CD14-positive monocyte (primary cell): Measurements from ENCODE around the gene ZNF341. TPM values are rescaled to one million over a fixed set of nuclear protein-coding genes. Genes with fewer than 3 reads are reported as not detected.
A peak's percentile ranks its signal among the peaks of the same experiment; 100 is the strongest.

ENCODE experiments used
- DNase-seq, 3 donors: peaks; one replicate each; pipeline ENCODE4 v3.0.0-alpha.2; 2011 to 2022
- H2AFZ ChIP-seq: 2 replicates; pipeline ENCODE4 v1.6.0; 2012; ENCODE audit warnings: mild to moderate bottlenecking, low read depth, low read length, inconsistent platforms; ENCODE audit not compliant: insufficient read depth, poor library complexity, severe bottlenecking
- H3K27ac ChIP-seq, 2 donors: 1 replicate in 1 of 2; 2 replicates in 1 of 2; pipeline ENCODE4 v1.5.1; 2012 to 2013; ENCODE audit warnings: low read length in 2 of 2, control low read depth in 1 of 2, inconsistent platforms in 1 of 2, low read depth in 1 of 2, mild to moderate bottlenecking in 1 of 2
- H3K27me3 ChIP-seq, 2 donors: one replicate each; pipeline versions ENCODE4 v1.6.0 to v1.6.1; 2011 to 2013; ENCODE audit warnings: low read length in 2 of 2; ENCODE audit not compliant: control insufficient read depth in 2 of 2, insufficient read depth in 2 of 2
- H3K36me3 ChIP-seq, 2 donors: replicated peaks in 1 of 2; 1 replicate in 1 of 2; 2 replicates in 1 of 2; pipeline versions ENCODE4 v1.5.1 to v1.6.1; 2012 to 2013; ENCODE audit warnings: low read length in 2 of 2, control low read depth in 1 of 2, inconsistent platforms in 1 of 2, mild to moderate bottlenecking in 1 of 2; ENCODE audit not compliant: insufficient read depth in 2 of 2, control insufficient read depth in 1 of 2
- H3K4me1 ChIP-seq, 2 donors: 1 replicate in 1 of 2; 2 replicates in 1 of 2; pipeline versions ENCODE4 v1.5.1 to v1.6.1; 2012 to 2013; ENCODE audit warnings: low read length in 2 of 2, control low read depth in 1 of 2, inconsistent platforms in 1 of 2, mild to moderate bottlenecking in 1 of 2, moderate library complexity in 1 of 2; ENCODE audit not compliant: insufficient read depth in 2 of 2, control insufficient read depth in 1 of 2
- H3K4me2 ChIP-seq: replicated peaks from 2 replicates; pipeline ENCODE3; 2012; ENCODE audit warnings: low read length, moderate library complexity, mild to moderate bottlenecking; ENCODE audit not compliant: poor library complexity, severe bottlenecking; ENCODE audit errors: extremely low read depth
- H3K4me3 ChIP-seq, 3 experiments: fragments of 200-600 bp in 1 of 3; sonication (generic) in 1 of 3; replicated peaks in 1 of 3; 1 replicate in 2 of 3; 2 replicates in 1 of 3; pipeline ENCODE4 v1.5.1; 2011 to 2013; ENCODE audit warnings: low read length in 3 of 3, mild to moderate bottlenecking in 3 of 3, control low read depth in 2 of 3, low read depth in 2 of 3, inconsistent platforms in 1 of 3, moderate library complexity in 1 of 3
- H3K79me2 ChIP-seq: 2 replicates; pipeline ENCODE4 v1.6.0; 2012; ENCODE audit warnings: mild to moderate bottlenecking, control low read depth, inconsistent platforms, low read length, moderate library complexity; ENCODE audit not compliant: insufficient read depth
- H3K9ac ChIP-seq: 2 replicates; pipeline ENCODE4 v1.6.0; 2017; ENCODE audit warnings: low read length, mild to moderate bottlenecking; ENCODE audit not compliant: insufficient read depth, poor library complexity, severe bottlenecking
- H3K9me3 ChIP-seq, 2 donors: replicated peaks in 1 of 2; 1 replicate in 1 of 2; 2 replicates in 1 of 2; pipeline versions ENCODE4 v1.5.1 to v1.6.1; 2012 to 2013; ENCODE audit warnings: low read length in 2 of 2, control low read depth in 1 of 2; ENCODE audit not compliant: control insufficient read depth in 1 of 2, insufficient read depth in 1 of 2
- H4K20me1 ChIP-seq: 2 replicates; pipeline ENCODE4 v1.6.0; 2012; ENCODE audit warnings: mild to moderate bottlenecking, low read length, control low read depth, moderate library complexity; ENCODE audit not compliant: insufficient read depth
- H3K27ac Mint-ChIP-seq, 7 donors: one replicate each; pipeline ENCODE4 v1.8.0; 2020; ENCODE audit warnings: mild to moderate bottlenecking in 7 of 7, mixed read lengths in 7 of 7, moderate library complexity in 6 of 7, inconsistent platforms in 2 of 7
- H3K27me3 Mint-ChIP-seq, 3 donors: one replicate each; pipeline ENCODE4 v1.8.0; 2021 to 2022; ENCODE audit warnings: low read depth in 3 of 3, mild to moderate bottlenecking in 3 of 3, mixed read lengths in 3 of 3, moderate library complexity in 3 of 3, inconsistent platforms in 1 of 3
- H3K36me3 Mint-ChIP-seq, 2 donors: one replicate each; pipeline ENCODE4 v1.8.0; 2020; ENCODE audit warnings: mixed read lengths in 2 of 2, inconsistent platforms in 1 of 2, mild to moderate bottlenecking in 1 of 2
- H3K4me1 Mint-ChIP-seq: one replicate; pipeline ENCODE4 v1.8.0; 2020; ENCODE audit warnings: mild to moderate bottlenecking, mixed read lengths
- H3K4me3 Mint-ChIP-seq, 2 donors: one replicate each; pipeline ENCODE4 v1.8.0; 2020; ENCODE audit warnings: mild to moderate bottlenecking in 2 of 2, mixed read lengths in 2 of 2, moderate library complexity in 1 of 2
- H3K9me3 Mint-ChIP-seq, 7 donors: one replicate each; pipeline ENCODE4 v1.8.0; 2020 to 2022; ENCODE audit warnings: mixed read lengths in 7 of 7, mild to moderate bottlenecking in 6 of 7, moderate library complexity in 6 of 7, inconsistent platforms in 2 of 7
- WGBS: methylation state at CpG from one replicate; pipeline ENCODE4 v1.1.5; 2013; ENCODE audit warnings: missing lambda C conversion rate; ENCODE audit not compliant: insufficient coverage; 5-methylcytosine and 5-hydroxymethylcytosine counted together
- intact Hi-C, 2 donors: fragments of 100-400 bp; cut with micrococcal nuclease; formaldehyde crosslinking; loops; one replicate each; pipeline versions ENCODE4 v1.15.0 to v1.15.1; 2023
- polyA plus RNA-seq, 3 donors: library from polyadenylated mRNA; depleted of rRNA in 1 of 3; unstranded in 2 of 3; stranded (reverse) in 1 of 3; fragments of 300-500 nt in 2 of 3; fragments of >200 nt in 1 of 3; fragmentation: Illumina TruSeq in 2 of 3; gene quantifications; 1 replicate in 2 of 3; 2 replicates in 1 of 3; pipeline ENCODE4 v1.2.3, GENCODE V29; 2012 to 2021
- TF ChIP-seq, protein P1 (sequence below): fragments of 200-600 bp; IDR thresholded peaks from one replicate; pipeline ENCODE4 v1.8.0; 2022; ENCODE audit warnings: antibody characterized with exemption, mild to moderate bottlenecking

ZNF341 gene
- polyA plus RNA-seq, 3 donors, result 1.1 to 10.3 (median 2.3) TPM

- intact Hi-C loops, result loop anchor here in 1 of 2 donors (5.0 kb wide), 1 partner anchor 382 kb away; no protein-coding TSS in a partner anchor
- H3K36me3 Mint-ChIP-seq, result peaks cover 31 to 54% of the 10 kb centered on the region in 2 donors
Measured at GRCh38 chr20:33828967-33829560, 97.3 kb downstream of the ZNF341 start.

DNA sequence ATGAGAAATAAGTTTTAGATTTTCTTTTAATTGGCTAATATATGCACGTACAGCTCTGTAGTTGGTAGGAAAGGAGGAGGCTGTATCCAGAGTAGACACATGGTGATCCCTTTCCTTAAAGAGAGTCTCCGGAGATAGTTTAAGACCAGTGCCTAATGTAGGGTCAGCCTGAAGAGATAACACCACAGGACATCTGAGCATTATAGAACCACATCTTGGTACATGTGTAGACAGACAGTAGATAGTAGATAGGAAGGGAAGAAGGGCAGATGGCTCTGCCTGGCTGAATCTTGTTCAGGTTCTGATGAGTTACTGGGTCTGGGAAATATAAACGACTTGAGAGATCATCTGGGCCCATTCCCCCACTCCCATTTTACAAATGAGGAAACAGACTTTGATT lies 97.8 kb downstream of the ZNF341 start:
- Histone ChIP-seq H2AFZ (no peak overlapping the region), H3K27me3 (no peaks in the 10 kb centered on the region), H3K9me3 (no peaks in the 10 kb centered on the region), H3K4me3 (no peak overlapping the region), H3K27ac (peak overlapping the region in 1 of 2 donors; percentile 50), H3K4me1 (peaks cover 16 to 37% of the 10 kb centered on the region in 2 donors), H4K20me1 (peaks cover 100% of the 10 kb centered on the region), H3K79me2 (peaks cover 100% of the 10 kb centered on the region), H3K4me2 (no peak overlapping the region), H3K36me3 (peaks cover 20 to 61% of the 10 kb centered on the region in 2 donors), H3K9ac (no peak overlapping the region)
- no peak overlapping the region for H3K4me3 Mint-ChIP-seq
- intact Hi-C loops, result loop anchor here in 1 of 2 donors (5.0 kb wide), 1 partner anchor 382 kb away; no protein-coding TSS in a partner anchor
- no peaks in the 10 kb centered on the region for H3K27me3 Mint-ChIP-seq
- peaks cover 31 to 60% of the 10 kb centered on the region in 2 donors for H3K36me3 Mint-ChIP-seq
- TF ChIP-seq, protein P1, sequence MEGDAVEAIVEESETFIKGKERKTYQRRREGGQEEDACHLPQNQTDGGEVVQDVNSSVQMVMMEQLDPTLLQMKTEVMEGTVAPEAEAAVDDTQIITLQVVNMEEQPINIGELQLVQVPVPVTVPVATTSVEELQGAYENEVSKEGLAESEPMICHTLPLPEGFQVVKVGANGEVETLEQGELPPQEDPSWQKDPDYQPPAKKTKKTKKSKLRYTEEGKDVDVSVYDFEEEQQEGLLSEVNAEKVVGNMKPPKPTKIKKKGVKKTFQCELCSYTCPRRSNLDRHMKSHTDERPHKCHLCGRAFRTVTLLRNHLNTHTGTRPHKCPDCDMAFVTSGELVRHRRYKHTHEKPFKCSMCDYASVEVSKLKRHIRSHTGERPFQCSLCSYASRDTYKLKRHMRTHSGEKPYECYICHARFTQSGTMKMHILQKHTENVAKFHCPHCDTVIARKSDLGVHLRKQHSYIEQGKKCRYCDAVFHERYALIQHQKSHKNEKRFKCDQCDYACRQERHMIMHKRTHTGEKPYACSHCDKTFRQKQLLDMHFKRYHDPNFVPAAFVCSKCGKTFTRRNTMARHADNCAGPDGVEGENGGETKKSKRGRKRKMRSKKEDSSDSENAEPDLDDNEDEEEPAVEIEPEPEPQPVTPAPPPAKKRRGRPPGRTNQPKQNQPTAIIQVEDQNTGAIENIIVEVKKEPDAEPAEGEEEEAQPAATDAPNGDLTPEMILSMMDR, result no peak
- 100% methylated on average over 1 of the region's 3 CpGs for WGBS
- peak overlapping the region in 5 of 7 donors; percentile 4 to 74 (median 10) for H3K27ac Mint-ChIP-seq
- peaks cover 62% of the 10 kb centered on the region for H3K4me1 Mint-ChIP-seq
- DNase-seq, result no peak
- H3K9me3 Mint-ChIP-seq, result peaks cover 0 to 2% (median 0%) of the 10 kb centered on the region in 7 donors

More at GRCh38 chr20:33828967-33829560, 97.3 kb downstream of the ZNF341 start:
- Histone ChIP-seq H3K27me3 (no peaks in the 10 kb centered on the region), H3K4me1 (peaks cover 16 to 37% of the 10 kb centered on the region in 2 donors), H3K9me3 (no peaks in the 10 kb centered on the region), H3K79me2 (peaks cover 100% of the 10 kb centered on the region), H3K4me2 (no peak overlapping the region), H2AFZ (no peak overlapping the region), H4K20me1 (peaks cover 100% of the 10 kb centered on the region), H3K27ac (peak overlapping the region in 1 of 2 donors; percentile 50), H3K9ac (no peak overlapping the region), H3K4me3 (no peak overlapping the region), H3K36me3 (peaks cover 19 to 60% of the 10 kb centered on the region in 2 donors)
- TF ChIP-seq, protein P1, result no peak
- H3K4me1 Mint-ChIP-seq, result peaks cover 68% of the 10 kb centered on the region
- peak overlapping the region in 4 of 7 donors; percentile 10 to 74 (median 49) for H3K27ac Mint-ChIP-seq
- DNase-seq, result no peak
- 90% methylated on average over 2 of the region's 3 CpGs for WGBS
- H3K9me3 Mint-ChIP-seq, result peaks cover 0 to under 1% (median 0%) of the 10 kb centered on the region in 7 donors
- no peak overlapping the region for H3K4me3 Mint-ChIP-seq
- H3K27me3 Mint-ChIP-seq, result no peaks in the 10 kb centered on the region
